Measurements from ENCODE around the gene AOC2. TPM values are rescaled to one million over a fixed set of nuclear protein-coding genes. Genes with fewer than 3 reads are reported as not detected.

Gene AOC2
- total and polyA plus RNA-seq, 2 of the 13 experiments (the other 11 are each of a cell fraction or from before 2014, with no cell fraction given): 1.2 to 3.3 TPM

DNA sequence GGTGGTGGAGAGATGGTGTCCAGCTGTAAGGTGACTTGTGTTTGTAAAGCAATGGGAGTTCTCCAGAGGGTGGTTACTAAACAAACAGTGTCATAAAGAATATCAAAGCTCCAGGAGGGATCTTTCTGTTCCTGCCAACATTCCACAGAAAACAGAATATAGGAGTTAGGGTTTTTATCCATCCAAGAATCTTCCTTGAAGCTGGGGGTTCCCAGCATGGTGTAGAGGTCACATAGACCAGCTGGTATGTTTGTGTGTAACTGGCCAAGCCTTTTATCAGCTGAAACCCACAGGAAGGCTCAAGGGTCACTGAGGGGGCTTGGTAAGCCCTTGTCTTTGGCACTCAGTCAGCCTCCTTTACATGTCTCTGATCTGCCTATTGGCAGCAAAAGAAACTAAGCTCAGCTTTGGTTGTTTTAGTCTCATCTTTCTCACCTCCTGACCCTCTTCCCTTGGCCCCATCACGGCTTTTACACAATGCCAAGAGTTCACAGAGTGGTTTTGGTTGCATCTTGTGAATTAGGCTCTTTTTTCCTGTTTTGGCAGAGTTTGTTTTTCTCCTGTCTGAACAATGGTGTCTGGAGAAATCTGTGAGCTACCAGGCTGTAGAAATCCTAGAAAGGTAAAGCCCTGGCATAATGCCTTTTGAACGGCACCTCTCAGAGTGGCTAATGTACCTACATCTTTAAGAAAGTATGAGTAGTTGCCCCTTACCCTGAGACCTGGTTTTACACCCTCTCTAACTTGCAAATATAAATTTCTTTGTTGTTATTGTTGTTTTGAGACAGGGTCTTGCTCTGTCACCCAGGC is 41.1 kb upstream of the AOC2 start (continued):
- peak; percentile 20; the same call in 1 of the 2 replicates for TF ChIP-seq MAX (IDR thresholded peaks at IDR 0.05)
- TF ChIP-seq, protein P1, sequence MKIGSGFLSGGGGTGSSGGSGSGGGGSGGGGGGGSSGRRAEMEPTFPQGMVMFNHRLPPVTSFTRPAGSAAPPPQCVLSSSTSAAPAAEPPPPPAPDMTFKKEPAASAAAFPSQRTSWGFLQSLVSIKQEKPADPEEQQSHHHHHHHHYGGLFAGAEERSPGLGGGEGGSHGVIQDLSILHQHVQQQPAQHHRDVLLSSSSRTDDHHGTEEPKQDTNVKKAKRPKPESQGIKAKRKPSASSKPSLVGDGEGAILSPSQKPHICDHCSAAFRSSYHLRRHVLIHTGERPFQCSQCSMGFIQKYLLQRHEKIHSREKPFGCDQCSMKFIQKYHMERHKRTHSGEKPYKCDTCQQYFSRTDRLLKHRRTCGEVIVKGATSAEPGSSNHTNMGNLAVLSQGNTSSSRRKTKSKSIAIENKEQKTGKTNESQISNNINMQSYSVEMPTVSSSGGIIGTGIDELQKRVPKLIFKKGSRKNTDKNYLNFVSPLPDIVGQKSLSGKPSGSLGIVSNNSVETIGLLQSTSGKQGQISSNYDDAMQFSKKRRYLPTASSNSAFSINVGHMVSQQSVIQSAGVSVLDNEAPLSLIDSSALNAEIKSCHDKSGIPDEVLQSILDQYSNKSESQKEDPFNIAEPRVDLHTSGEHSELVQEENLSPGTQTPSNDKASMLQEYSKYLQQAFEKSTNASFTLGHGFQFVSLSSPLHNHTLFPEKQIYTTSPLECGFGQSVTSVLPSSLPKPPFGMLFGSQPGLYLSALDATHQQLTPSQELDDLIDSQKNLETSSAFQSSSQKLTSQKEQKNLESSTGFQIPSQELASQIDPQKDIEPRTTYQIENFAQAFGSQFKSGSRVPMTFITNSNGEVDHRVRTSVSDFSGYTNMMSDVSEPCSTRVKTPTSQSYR (CRISPR knock-in tag; IDR thresholded peaks at IDR 0.05; ENCODE audit: borderline replicate concordance): peak; percentile 62; the same call in 1 of the 2 replicates
- peak; percentile 91 for TF ChIP-seq ZBTB7A (CRISPR knock-in tag; IDR thresholded peaks at IDR 0.05)
- TF ChIP-seq, protein P2, sequence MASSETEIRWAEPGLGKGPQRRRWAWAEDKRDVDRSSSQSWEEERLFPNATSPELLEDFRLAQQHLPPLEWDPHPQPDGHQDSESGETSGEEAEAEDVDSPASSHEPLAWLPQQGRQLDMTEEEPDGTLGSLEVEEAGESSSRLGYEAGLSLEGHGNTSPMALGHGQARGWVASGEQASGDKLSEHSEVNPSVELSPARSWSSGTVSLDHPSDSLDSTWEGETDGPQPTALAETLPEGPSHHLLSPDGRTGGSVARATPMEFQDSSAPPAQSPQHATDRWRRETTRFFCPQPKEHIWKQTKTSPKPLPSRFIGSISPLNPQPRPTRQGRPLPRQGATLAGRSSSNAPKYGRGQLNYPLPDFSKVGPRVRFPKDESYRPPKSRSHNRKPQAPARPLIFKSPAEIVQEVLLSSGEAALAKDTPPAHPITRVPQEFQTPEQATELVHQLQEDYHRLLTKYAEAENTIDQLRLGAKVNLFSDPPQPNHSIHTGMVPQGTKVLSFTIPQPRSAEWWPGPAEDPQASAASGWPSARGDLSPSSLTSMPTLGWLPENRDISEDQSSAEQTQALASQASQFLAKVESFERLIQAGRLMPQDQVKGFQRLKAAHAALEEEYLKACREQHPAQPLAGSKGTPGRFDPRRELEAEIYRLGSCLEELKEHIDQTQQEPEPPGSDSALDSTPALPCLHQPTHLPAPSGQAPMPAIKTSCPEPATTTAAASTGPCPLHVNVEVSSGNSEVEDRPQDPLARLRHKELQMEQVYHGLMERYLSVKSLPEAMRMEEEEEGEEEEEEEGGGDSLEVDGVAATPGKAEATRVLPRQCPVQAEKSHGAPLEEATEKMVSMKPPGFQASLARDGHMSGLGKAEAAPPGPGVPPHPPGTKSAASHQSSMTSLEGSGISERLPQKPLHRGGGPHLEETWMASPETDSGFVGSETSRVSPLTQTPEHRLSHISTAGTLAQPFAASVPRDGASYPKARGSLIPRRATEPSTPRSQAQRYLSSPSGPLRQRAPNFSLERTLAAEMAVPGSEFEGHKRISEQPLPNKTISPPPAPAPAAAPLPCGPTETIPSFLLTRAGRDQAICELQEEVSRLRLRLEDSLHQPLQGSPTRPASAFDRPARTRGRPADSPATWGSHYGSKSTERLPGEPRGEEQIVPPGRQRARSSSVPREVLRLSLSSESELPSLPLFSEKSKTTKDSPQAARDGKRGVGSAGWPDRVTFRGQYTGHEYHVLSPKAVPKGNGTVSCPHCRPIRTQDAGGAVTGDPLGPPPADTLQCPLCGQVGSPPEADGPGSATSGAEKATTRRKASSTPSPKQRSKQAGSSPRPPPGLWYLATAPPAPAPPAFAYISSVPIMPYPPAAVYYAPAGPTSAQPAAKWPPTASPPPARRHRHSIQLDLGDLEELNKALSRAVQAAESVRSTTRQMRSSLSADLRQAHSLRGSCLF (CRISPR knock-in tag; IDR thresholded peaks at IDR 0.05; ENCODE audit: borderline replicate concordance): no peak
- TF ChIP-seq ZFP36L2 (CRISPR knock-in tag; IDR thresholded peaks at IDR 0.05): no peak
- no peak for TF ChIP-seq ONECUT2 (CRISPR knock-in tag; IDR thresholded peaks at IDR 0.05)
- TF ChIP-seq NFAT5 (CRISPR knock-in tag; IDR thresholded peaks at IDR 0.05): no peak
- no peak for TF ChIP-seq ZNF296 (CRISPR knock-in tag; conservative IDR thresholded peaks at IDR 0.05)
- no peak for TF ChIP-seq ZNF670 (CRISPR knock-in tag; IDR thresholded peaks at IDR 0.05; ENCODE audit: borderline replicate concordance)
- TF ChIP-seq HNRNPL (IDR thresholded peaks at IDR 0.05; ENCODE audit: low read depth, low read length): no peak
- peak; percentile 2; the same call in 1 of the 2 replicates for TF ChIP-seq ZNF335 (CRISPR knock-in tag; IDR thresholded peaks at IDR 0.05)
- TF ChIP-seq BHLHE40 (IDR thresholded peaks at IDR 0.05; ENCODE audit: low read length): no peak
- no peak for TF ChIP-seq CHCHD3 (CRISPR knock-in tag; IDR thresholded peaks at IDR 0.05)
- TF ChIP-seq MIER2 (CRISPR knock-in tag; IDR thresholded peaks at IDR 0.05): peak; percentile 10; the same call in 1 of the 2 replicates
- peak; percentile 60; the same call in 1 of the 2 replicates for TF ChIP-seq ZNF232 (CRISPR knock-in tag; IDR thresholded peaks at IDR 0.05; ENCODE audit: borderline replicate concordance)

Measured in HepG2 (cell line).